ENCODE data around the gene RAB3GAP1.
"Not testable (repeated sequence)": the region's sequence is repeated elsewhere in the genome, so short reads cannot be mapped to it uniquely, and the experiment has no call there.

Gene RAB3GAP1

DNA sequence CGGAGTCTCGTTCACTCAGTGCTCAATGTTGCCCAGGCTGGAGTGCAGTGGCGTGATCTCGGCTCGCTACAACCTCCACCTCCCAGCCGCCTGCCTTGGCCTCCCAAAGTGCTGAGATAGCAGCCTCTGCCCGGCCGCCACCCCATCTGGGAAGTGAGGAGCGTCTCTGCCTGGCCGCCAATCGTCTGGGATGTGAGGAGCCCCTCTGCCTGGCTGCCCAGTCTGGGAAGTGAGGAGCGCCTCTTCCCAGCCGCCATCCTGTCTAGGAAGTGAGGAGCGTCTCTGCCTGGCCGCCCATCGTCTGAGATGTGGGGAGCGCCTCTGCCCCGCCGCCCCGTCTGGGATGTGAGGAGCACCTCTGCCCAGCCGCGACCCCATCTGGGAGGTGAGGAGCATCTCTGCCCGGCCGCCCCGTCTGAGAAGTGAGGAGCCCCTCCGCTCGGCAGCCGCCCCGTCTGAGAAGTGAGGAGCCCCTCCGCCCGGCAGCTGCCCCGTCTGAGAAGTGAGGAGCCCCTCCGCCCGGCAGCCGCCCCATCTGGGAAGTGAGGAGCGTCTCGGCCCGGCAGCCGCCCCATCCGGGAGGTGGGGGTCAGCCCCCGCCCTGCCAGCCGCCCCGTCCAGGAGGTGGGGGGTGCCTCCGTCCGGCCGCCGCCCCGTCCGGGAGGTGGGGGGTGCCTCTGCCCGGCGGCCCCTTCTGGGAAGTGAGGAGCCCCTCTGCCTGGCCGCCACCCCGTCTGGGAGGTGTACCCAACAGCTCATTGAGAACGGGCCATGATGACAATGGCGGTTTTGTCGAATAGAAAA lies 53.6 kb downstream of the RAB3GAP1 start:
- not testable (repeated sequence) for DNase-seq (ENCODE audit: low read depth in 2 of 2)

DNA sequence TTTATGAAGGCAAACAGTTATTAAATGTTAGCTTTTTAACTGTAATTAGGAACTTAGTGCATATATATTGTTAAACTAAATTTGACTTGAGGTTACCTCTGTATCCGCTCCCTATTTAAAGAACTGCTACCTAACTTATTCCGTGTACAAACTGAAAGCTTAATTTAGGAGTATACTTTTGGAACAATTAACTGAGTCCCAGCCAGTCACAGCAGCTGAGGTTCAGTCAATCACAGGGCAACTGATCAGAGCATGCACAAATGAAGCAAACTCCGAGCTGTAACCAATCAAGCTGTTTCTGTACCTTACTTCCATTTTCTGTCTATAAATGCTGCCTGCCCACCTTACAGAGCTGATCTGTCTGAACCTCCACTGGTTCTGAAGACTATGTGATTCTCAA lies 61.2 kb downstream of the RAB3GAP1 start:
- no peak for DNase-seq (ENCODE audit: low read depth in 2 of 2)

DNA sequence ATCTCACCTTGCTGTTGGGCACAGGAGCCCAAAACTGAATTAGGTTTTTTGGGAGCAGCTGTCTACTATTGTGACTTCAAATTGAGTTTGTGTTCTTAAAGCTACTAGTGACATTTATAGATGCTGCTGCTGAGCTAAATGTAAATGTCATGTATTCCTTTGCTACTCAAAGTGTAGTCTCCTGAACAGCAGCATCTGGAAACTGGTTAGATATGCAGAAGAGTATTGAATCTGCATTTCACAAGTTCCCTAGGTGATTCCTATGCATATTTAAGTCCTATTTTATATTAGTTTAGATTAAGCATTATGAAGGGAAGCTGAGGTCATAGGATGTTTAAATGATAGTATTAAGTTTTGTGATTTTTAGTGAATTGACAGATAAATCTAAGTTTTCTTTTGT lies 67.5 kb downstream of the RAB3GAP1 start:
- no peak for DNase-seq (ENCODE audit: low read depth in 2 of 2)

- DNase-seq (ENCODE audit: low read depth in 2 of 2) = no peak
Measured at GRCh38 chr2:135121016-135121657, 69.0 kb downstream of the RAB3GAP1 start.

GRCh38 chr2:135121658-135122039 lies 69.6 kb downstream of the RAB3GAP1 start:
- not testable (repeated sequence) for DNase-seq (ENCODE audit: low read depth in 2 of 2)

DNA sequence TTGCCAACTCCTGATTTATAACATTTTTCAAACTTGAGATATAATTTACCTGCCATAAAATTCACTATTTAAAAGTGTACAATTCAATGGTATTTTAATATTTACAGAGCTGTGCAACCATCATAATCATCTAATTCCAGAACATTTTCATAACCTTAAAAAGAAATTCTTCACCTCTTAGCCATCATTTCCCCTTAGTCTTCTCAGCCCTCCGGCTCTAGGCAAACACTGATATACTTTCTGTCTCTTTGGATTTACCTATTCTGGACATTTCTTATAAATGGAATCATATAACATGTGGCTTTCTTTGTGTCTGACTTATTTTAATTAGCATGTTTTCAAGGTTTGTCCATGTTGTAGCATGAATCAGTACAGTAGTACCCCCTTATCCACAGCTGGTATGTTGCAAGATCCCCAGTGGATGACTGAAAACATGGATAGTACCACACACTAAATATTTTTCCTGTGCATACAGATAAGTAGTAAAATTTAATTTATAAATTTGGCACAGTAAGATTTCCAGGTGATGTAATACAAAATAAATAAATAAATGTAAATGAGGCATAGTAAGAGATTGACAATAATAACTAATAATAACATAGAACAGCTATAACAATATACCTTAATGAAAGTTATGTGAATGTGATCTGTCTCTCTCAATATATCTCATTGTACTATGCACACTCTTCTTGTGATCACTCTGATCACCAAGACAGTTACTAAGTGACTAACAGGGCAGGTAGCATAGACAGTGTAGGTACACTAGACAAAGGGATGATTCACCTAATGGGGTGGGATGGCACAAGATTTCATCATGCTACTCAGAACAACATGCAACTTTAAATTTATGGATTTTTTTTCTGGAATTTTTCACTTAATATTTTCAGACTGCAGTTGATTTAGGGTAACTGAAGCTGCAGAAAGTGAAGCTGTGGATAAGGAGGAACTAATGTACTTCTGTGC lies 73.1 kb downstream of the RAB3GAP1 start:
- no peak for DNase-seq (ENCODE audit: low read depth in 2 of 2)

DNA sequence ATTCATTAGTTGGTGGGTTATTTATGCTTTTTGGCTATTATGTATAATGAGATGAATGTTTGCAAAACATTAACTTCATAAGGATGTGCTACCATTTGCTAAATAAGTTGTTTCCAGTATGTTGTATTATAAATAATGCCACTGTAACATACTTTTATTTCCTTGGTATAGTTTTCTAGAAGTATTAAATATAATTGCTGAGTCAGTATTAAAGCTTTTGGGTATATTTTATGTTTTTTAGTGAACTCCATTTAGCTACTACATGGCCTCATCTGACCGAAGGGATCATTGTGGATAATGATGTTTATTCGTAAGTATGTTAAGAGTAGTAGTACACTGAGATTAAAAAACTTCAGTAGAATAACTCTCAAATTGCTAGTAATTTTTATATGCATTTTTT lies 73.8 kb downstream of the RAB3GAP1 start:
- no peak for DNase-seq (ENCODE audit: low read depth in 2 of 2)

GRCh38 chr2:135130751-135131150 lies 78.7 kb downstream of the RAB3GAP1 start:
- no peak for DNase-seq (ENCODE audit: low read depth in 2 of 2)

- peak; percentile 18 for DNase-seq (ENCODE audit: low read depth in 2 of 2)
Measured at GRCh38 chr2:135132314-135132713, 80.2 kb downstream of the RAB3GAP1 start.

DNA sequence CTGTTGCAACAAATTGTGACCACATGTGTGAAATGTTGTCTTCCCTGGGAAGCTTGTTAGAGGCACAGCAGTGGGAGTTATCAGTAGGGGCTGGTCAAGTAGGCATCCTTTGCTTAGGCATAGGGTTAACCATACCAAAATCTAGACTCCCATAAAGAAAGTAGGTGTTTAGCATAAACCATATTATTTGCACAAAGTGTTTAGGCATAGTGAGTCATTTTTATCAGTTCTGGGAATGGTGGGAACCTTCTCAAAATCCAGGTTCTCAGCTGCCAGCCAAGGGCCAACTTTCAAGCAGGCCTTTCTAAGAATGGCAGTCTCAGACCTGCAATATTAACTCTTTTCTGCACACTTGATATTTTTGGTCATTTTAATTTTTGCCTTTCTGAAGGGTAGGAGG lies 88.5 kb downstream of the RAB3GAP1 start:
- DNase-seq (ENCODE audit: low read depth in 2 of 2) = no peak

DNA sequence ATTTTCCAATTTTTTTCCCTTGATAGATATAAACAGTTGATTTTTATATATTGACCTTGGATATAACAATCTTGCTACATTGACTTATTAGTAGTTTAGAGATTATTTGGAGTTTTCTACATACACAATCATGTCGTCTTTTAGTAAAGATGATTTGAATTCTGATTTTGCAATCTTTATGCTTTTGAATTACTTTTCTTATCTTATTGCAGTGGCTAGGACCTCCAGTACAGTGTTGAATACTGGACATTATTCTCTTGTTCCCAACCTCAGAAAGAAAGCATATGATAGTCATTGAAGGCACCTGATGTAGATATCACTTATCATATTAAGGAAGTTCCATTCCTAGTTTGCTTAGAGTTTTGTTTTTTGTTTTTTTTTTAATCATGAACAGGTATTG lies 90.2 kb downstream of the RAB3GAP1 start:
- DNase-seq (ENCODE audit: low read depth in 2 of 2) = no peak

- DNase-seq (ENCODE audit: low read depth in 2 of 2) = no peak
Measured at GRCh38 chr2:135144343-135144742, 92.3 kb downstream of the RAB3GAP1 start.

- no peak for DNase-seq (ENCODE audit: low read depth in 2 of 2)
Measured at GRCh38 chr2:135149251-135149650, 97.2 kb downstream of the RAB3GAP1 start.

GRCh38 chr2:135150725-135151124 lies 98.6 kb downstream of the RAB3GAP1 start:
- no peak for DNase-seq (ENCODE audit: low read depth in 2 of 2)

DNA sequence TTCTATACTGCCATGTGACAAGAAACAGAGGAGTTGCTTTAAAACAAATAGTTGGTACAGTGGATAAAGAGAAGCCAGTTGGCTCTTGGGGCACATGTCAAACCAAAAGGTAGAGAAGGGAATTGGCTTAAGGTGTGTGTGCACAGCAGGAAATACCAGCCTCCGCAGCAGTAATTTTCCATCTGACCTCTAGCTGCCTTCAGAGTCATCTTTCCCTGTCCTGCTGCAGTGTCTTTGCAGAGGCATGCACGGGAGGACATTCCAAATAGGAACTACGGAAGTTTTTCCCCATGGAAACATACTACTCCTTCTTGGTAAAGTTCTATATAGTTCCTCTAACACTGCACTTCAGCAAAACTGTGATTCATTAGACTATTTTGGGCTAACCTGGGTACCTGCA lies 99.5 kb downstream of the RAB3GAP1 start:
- no peak for DNase-seq (ENCODE audit: low read depth in 2 of 2)

DNA sequence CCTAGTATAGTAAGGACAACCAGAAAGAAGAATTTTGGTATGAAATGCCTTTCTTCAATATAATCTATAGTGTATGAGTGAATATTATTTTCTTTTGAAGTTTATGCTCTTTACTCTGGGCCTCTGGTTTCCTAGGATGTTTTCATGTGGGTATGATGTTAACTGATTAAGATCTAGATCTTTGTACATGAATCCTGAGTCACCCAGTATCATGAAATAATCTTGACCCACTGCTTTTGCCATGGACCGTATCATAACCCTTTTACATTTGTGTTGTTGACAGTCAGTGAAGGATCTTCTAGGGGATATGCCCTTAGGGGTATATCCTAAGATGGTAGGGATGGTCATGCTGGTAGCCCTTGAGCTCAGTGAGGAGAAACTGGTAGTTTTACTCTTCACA lies 100.3 kb downstream of the RAB3GAP1 start:
- no peak for DNase-seq (ENCODE audit: low read depth in 2 of 2)

DNA sequence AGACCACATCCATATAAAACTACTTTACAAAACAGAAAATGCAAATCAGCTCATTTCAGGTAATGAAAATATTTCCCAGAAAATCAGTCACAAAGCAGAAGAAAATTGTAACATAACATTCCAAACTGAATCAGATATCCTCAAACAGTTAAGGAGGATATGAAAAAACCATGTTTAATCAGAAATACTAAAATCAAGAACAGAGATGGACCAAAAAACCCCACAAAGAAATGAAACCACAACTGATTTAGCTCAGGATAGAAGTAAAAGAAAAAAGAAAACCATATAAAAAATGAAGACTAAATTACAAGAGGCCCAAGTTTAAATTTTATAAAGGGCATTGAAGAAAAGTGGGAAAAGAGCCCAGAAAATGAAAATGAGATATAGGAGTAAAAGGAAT lies 102.9 kb downstream of the RAB3GAP1 start:
- DNase-seq (ENCODE audit: low read depth in 2 of 2) = no peak

GRCh38 chr2:135157856-135158255 lies 105.8 kb downstream of the RAB3GAP1 start:
- no peak for DNase-seq (ENCODE audit: low read depth in 2 of 2)

GRCh38 chr2:135159191-135159590 lies 107.1 kb downstream of the RAB3GAP1 start:
- DNase-seq (ENCODE audit: low read depth in 2 of 2) = no peak

DNA sequence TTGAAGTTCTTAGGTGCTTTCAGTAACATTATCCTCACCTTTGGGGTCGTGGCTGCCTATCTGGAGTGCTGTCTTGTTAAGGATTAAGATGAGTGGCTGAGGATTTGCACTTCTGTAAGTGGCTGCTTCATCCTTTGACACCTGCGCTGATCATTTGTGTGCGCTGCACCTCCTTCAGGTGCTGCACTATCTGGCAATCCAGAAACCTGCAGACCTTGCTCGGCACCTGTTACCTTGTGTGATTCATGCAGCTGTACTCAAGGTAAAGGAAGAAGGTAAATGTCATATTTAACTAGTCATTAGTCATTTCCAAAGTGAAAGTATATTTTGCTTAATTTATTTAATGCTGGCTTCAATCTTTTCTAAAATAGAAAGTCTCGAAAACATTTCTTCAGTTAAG lies 110.3 kb downstream of the RAB3GAP1 start:
- no peak for DNase-seq (ENCODE audit: low read depth in 2 of 2)

- DNase-seq (ENCODE audit: low read depth in 2 of 2) = no peak
Measured at GRCh38 chr2:135162786-135163185, 110.7 kb downstream of the RAB3GAP1 start.

GRCh38 chr2:135163306-135163705 lies 111.2 kb downstream of the RAB3GAP1 start:
- DNase-seq (ENCODE audit: low read depth in 2 of 2) = no peak
